Aorta (tissue), 5 donors: ENCODE measurements around the gene PROM1. TPM values are rescaled to one million over a fixed set of nuclear protein-coding genes. Genes with fewer than 3 reads are reported as not detected.

Experiments used
- ATAC-seq: fragments of 200-7000 bp; cut with Tn5 transposase; one replicate; pipeline ENCODE4 v1.9.1; 2022; ENCODE audit warnings: moderate library complexity; ENCODE audit not compliant: low FRiP score
- DNase-seq, 2 donors: peaks; one replicate each; pipeline ENCODE4 v3.0.0-alpha.2; 2020
- H3K27ac ChIP-seq, 2 donors: one replicate each; pipeline ENCODE4 v1.5.1; 2013; ENCODE audit warnings: low read length in 2 of 2, mild to moderate bottlenecking in 2 of 2, moderate library complexity in 2 of 2, control low read depth in 1 of 2, inconsistent platforms in 1 of 2, low read depth in 1 of 2
- H3K27me3 ChIP-seq, 2 donors: one replicate each; pipeline ENCODE4 v1.6.1; 2013; ENCODE audit warnings: control low read depth in 1 of 2, low read length in 1 of 2, mild to moderate bottlenecking in 1 of 2, moderate library complexity in 1 of 2; ENCODE audit not compliant: insufficient read depth in 2 of 2, control insufficient read depth in 1 of 2
- H3K36me3 ChIP-seq, 2 donors: one replicate each; pipeline ENCODE4 v1.6.1; 2013; ENCODE audit warnings: control low read depth in 1 of 2, low read length in 1 of 2, mild to moderate bottlenecking in 1 of 2; ENCODE audit not compliant: insufficient read depth in 2 of 2, control insufficient read depth in 1 of 2
- H3K4me1 ChIP-seq, 2 donors: one replicate each; pipeline ENCODE4 v1.6.1; 2013; ENCODE audit warnings: low read length in 2 of 2, control low read depth in 1 of 2, mild to moderate bottlenecking in 1 of 2, moderate library complexity in 1 of 2; ENCODE audit not compliant: insufficient read depth in 2 of 2, control insufficient read depth in 1 of 2
- H3K4me3 ChIP-seq, 2 donors: one replicate each; pipeline ENCODE4 v1.5.1; 2013; ENCODE audit warnings: low read length in 2 of 2, control low read depth in 1 of 2, mild to moderate bottlenecking in 1 of 2
- H3K9me3 ChIP-seq: one replicate; pipeline ENCODE4 v1.6.1; 2013; ENCODE audit warnings: mild to moderate bottlenecking, low read length; ENCODE audit not compliant: control insufficient read depth
- WGBS, 2 donors: extraction: QIAGEN DNeasy Blood & Tissue Kit; methylation state at CpG; one replicate each; pipeline ENCODE4 v1.1.7; 2013; 5-methylcytosine and 5-hydroxymethylcytosine counted together
- intact Hi-C, 2 donors: fragments of 100-400 bp; cut with DNase I; formaldehyde crosslinking; loops; one replicate each; pipeline versions ENCODE4 v1.14.2 to v1.15.0; 2022
- polyA plus RNA-seq, 2 donors: library from polyadenylated mRNA; stranded (reverse); fragments of 200-250 nt; gene quantifications; one replicate each; pipeline ENCODE4 v1.2.3, GENCODE V29; 2013
- total RNA-seq, 2 donors: library from RNA; stranded (reverse); fragmentation: NEBNext Ultra II Directional; extraction: Animal tissue kit (Norgen Biotek cat#: 25700); gene quantifications; one replicate each; pipeline ENCODE4 v1.2.1, GENCODE V29; 2021
- donor health status: healthy with polysubstance abuse.
- donor health status: Bipolar disorder and iron deficiency.
- donor health status: DM: no; HTN: no; CAD: no.
- donor health status: DM: no; HTN: no; CAD: no.
- donor health status: DM: yes; HTN: yes; CAD: no.

PROM1 gene
- total and polyA plus RNA-seq, 4 donors: 4.1 to 28.9 (median 6.2) TPM

DNA sequence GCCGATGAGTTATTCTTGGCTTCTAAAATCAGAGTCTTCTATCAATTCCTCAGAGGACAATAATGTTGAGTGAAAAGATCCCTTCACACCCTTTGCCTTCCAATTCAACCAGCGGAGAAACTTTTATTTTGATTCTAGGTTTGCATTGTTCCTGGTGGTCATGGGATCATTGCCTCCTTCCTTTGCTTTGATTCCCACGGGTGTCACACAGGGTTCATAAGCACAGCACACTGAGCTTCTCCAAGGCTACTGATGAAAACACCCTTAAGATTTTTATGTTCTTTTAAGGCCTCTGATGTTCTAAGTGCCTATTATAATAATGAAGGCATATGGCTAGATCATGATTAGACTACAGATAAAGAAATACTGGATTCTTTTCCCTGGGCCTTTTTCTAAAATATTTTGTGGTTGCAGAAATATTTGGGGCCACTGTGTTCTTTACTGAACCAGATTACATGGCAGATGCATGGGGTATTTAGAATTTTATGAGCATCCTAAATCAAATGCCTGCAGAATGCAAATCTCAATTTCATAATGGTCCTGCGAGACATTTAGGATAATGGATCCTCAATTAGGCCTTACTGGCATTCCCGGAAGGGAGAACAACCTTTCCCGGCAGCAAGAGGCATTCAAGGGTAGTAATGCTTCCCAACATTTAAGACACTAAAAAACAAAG, 76.9 kb downstream of the PROM1 start:
- DNase-seq (no peak), ATAC-seq (no peak)
- no peak overlapping the region for H3K27ac ChIP-seq
- H3K9me3 ChIP-seq: no peaks in the 10 kb centered on the region
- 81 to 88% methylated on average over 6 of the region's 6 CpGs for WGBS, 2 donors
- intact Hi-C loops: no loop called here
- no peak overlapping the region for H3K4me3 ChIP-seq
- H3K27me3 ChIP-seq: no peaks in the 10 kb centered on the region
- no peaks in the 10 kb centered on the region for H3K36me3 ChIP-seq
- H3K4me1 ChIP-seq: no peaks in the 10 kb centered on the region

GRCh38 chr4:16005676-16006075, 78.1 kb downstream of the PROM1 start:
- DNase-seq: no peak
- intact Hi-C loops: no loop called here
- no peaks in the 10 kb centered on the region for H3K36me3 ChIP-seq
- H3K27me3 ChIP-seq: no peaks in the 10 kb centered on the region
- WGBS, 2 donors: 89 to 95% methylated on average over 5 of the region's 5 CpGs
- no peak overlapping the region for H3K4me3 ChIP-seq
- H3K27ac ChIP-seq: no peak overlapping the region
- no peaks in the 10 kb centered on the region for H3K9me3 ChIP-seq
- H3K4me1 ChIP-seq: no peaks in the 10 kb centered on the region
- no peak for ATAC-seq

- DNase-seq: peak in 1 of 2 donors; percentile 70
- H3K27me3 ChIP-seq: no peaks in the 10 kb centered on the region
Measured at GRCh38 chr4:16001484-16001858, 82.4 kb downstream of the PROM1 start.

GRCh38 chr4:16000708-16001483, 82.9 kb downstream of the PROM1 start:
- no peaks in the 10 kb centered on the region for H3K36me3 ChIP-seq
- no peak for DNase-seq
- peak; percentile 23 for ATAC-seq
- H3K9me3 ChIP-seq: no peaks in the 10 kb centered on the region
- H3K4me1 ChIP-seq: no peaks in the 10 kb centered on the region
- H3K27ac ChIP-seq: no peak overlapping the region
- WGBS, 2 donors: 75 to 79% methylated on average over 12 of the region's 12 CpGs
- no peaks in the 10 kb centered on the region for H3K27me3 ChIP-seq
- intact Hi-C loops: loop anchor here in 1 of 2 donors (5.0 kb wide), 1 partner anchor 119 kb away; no protein-coding TSS in a partner anchor
- no peak overlapping the region for H3K4me3 ChIP-seq

More at GRCh38 chr4:16001484-16001858, 82.4 kb downstream of the PROM1 start:
- intact Hi-C loops: loop anchor here in 1 of 2 donors (5.0 kb wide), 1 partner anchor 119 kb away; no protein-coding TSS in a partner anchor
- Histone ChIP-seq H3K27ac (no peak overlapping the region), H3K4me3 (no peak overlapping the region), H3K36me3 (no peaks in the 10 kb centered on the region), H3K9me3 (no peaks in the 10 kb centered on the region), H3K4me1 (no peaks in the 10 kb centered on the region)
- 1 to 3% methylated on average over 4 of the region's 4 CpGs for WGBS, 2 donors
- peak; percentile 91 for ATAC-seq

DNA sequence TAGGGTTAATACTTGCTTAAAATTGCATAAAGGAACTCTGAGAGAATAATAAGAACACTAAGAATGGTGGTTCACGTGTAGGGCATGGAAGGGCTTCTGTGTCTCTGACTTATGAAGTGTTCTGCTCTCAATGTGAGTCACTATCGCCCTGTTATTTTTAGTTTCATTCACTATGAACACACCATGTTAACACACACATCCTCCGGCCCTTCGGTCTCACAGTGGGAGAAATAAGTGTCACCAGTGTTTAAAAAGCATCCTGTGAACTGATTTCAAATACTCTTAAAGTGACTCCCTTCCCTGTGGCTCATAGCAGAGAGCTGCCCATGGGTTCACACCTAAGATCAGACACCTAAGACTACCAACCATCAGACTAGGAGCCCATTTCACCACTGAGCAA, 87.0 kb downstream of the PROM1 start:
- ATAC-seq (no peak), DNase-seq (no peak)
- intact Hi-C loops: loop anchor here in 1 of 2 donors (10.0 kb wide), 1 partner anchor 262 kb away; no protein-coding TSS in a partner anchor
- Histone ChIP-seq H3K36me3 (peaks cover 0 to 1% of the 10 kb centered on the region in 2 donors), H3K27me3 (no peaks in the 10 kb centered on the region), H3K27ac (no peak overlapping the region), H3K4me3 (no peak overlapping the region), H3K9me3 (no peaks in the 10 kb centered on the region), H3K4me1 (no peaks in the 10 kb centered on the region)
- WGBS, 2 donors: 46 to 74% methylated on average over 4 of the region's 4 CpGs

GRCh38 chr4:15995826-15996225, 88.0 kb downstream of the PROM1 start:
- Histone ChIP-seq H3K27me3 (no peaks in the 10 kb centered on the region), H3K4me3 (no peak overlapping the region), H3K9me3 (no peaks in the 10 kb centered on the region), H3K36me3 (peaks cover 0 to 1% of the 10 kb centered on the region in 2 donors), H3K4me1 (no peaks in the 10 kb centered on the region), H3K27ac (no peak overlapping the region)
- intact Hi-C loops: loop anchor here in 1 of 2 donors (10.0 kb wide), 1 partner anchor 261 kb away; no protein-coding TSS in a partner anchor
- ATAC-seq (no peak), DNase-seq (no peak)
- 93 to 99% methylated on average over 3 of the region's 3 CpGs for WGBS, 2 donors

- peaks cover 1 to 8% of the 10 kb centered on the region in 2 donors for H3K36me3 ChIP-seq
- no peaks in the 10 kb centered on the region for H3K27me3 ChIP-seq
- no peak overlapping the region for H3K4me3 ChIP-seq
- H3K9me3 ChIP-seq: no peaks in the 10 kb centered on the region
- intact Hi-C loops: loop anchor here in 1 of 2 donors (10.0 kb wide), 1 partner anchor 257 kb away; no protein-coding TSS in a partner anchor
- no peak for ATAC-seq
- no peaks in the 10 kb centered on the region for H3K4me1 ChIP-seq
- DNase-seq: no peak
- no peak overlapping the region for H3K27ac ChIP-seq
- WGBS, 2 donors: 68 to 69% methylated on average over 2 of the region's 2 CpGs
Measured at GRCh38 chr4:15992167-15992485, 91.7 kb downstream of the PROM1 start.

DNA sequence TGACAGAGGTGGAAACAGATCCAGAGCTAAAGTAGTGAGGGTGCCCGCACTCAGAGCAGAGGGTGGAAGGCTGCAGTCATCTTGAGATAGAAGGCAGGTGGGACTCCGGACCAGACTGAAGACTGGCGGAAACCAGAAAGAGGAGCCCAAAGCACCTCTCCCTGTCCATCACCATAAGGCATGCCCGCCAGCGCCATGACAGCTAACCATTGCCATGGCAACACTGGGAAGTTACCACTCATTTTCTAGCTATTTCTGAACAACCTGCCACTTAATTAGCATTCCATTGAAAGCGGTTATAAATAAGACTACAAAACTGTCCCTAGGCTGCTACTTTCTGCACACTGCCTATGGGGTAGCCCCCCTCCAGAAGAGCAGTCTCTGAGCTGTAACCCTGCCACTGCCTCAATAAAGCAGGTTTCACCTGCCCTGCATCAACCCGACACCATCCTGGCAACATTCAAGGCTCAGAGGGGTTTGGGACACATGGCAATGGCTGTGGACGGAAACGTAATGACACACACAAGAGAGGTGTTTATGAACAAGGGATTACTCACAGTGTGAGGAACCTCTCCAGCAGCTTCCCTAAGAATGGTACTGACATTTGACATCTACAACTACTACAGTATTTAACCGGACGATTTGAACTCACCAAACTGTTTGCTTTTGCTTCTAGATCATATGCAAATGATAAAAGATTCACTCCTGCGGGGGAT, 93.1 kb downstream of the PROM1 start:
- WGBS, 2 donors: 83 to 85% methylated on average over 12 of the region's 12 CpGs
- H3K27me3 ChIP-seq: no peaks in the 10 kb centered on the region
- DNase-seq: no peak
- no peaks in the 10 kb centered on the region for H3K4me1 ChIP-seq
- no peak overlapping the region for H3K4me3 ChIP-seq
- intact Hi-C loops: loop anchor here in 1 of 2 donors (10.0 kb wide), 1 partner anchor 256 kb away; no protein-coding TSS in a partner anchor
- no peak for ATAC-seq
- no peaks in the 10 kb centered on the region for H3K9me3 ChIP-seq
- no peak overlapping the region for H3K27ac ChIP-seq
- H3K36me3 ChIP-seq: peaks cover 1 to 8% of the 10 kb centered on the region in 2 donors
